Measurements from ENCODE around the gene TSFM. TPM values are rescaled to one million over a fixed set of nuclear protein-coding genes. Genes with fewer than 3 reads are reported as not detected.

Gene TSFM
- total and polyA plus RNA-seq, 2 of the 13 experiments (the other 11 are each of a cell fraction or from before 2014, with no cell fraction given), result 29.8 to 68.3 TPM

GRCh38 chr12:57813971-57814772 lies 31.6 kb downstream of the TSFM start (continued):
- TF ChIP-seq ZBTB33 (CRISPR knock-in tag; IDR thresholded peaks at IDR 0.05), result peak; percentile 8; the same call in 1 of the 2 replicates
- no peak for TF ChIP-seq MLLT10 (CRISPR knock-in tag; IDR thresholded peaks at IDR 0.05)
- peak; percentile 21; the same call in 1 of the 2 replicates for TF ChIP-seq POGZ (CRISPR knock-in tag; IDR thresholded peaks at IDR 0.05)
- TF ChIP-seq ZNF207 (IDR thresholded peaks at IDR 0.05; ENCODE audit: borderline replicate concordance), result no peak
- no peak for TF ChIP-seq ZFP36L2 (CRISPR knock-in tag; IDR thresholded peaks at IDR 0.05)
- TF ChIP-seq MBD4 (IDR thresholded peaks at IDR 0.05; ENCODE audit: borderline replicate concordance, low read length), result no peak
- no peak for TF ChIP-seq CBX1 (IDR thresholded peaks at IDR 0.05; ENCODE audit: low read depth)
- TF ChIP-seq ZBTB37 (CRISPR knock-in tag; IDR thresholded peaks at IDR 0.05), result no peak
- TF ChIP-seq ZNF891 (CRISPR knock-in tag; IDR thresholded peaks at IDR 0.05), result no peak
- no peak for TF ChIP-seq PHF21A (CRISPR knock-in tag; IDR thresholded peaks at IDR 0.05)
- no peak for TF ChIP-seq ZNF354B (CRISPR knock-in tag; IDR thresholded peaks at IDR 0.05)
- TF ChIP-seq ZNF740 (CRISPR knock-in tag; IDR thresholded peaks at IDR 0.05), result no peak
- TF ChIP-seq HHEX (CRISPR knock-in tag; IDR thresholded peaks at IDR 0.05), result no peak
- TF ChIP-seq ZNF24 (IDR thresholded peaks at IDR 0.05), result no peak
- TF ChIP-seq DDIT3 (CRISPR knock-in tag; IDR thresholded peaks at IDR 0.05), result no peak
- no peak for TF ChIP-seq ZNF83 (CRISPR knock-in tag; IDR thresholded peaks at IDR 0.05; ENCODE audit: borderline replicate concordance)
- TF ChIP-seq ZNF619 (CRISPR knock-in tag; IDR thresholded peaks at IDR 0.05), result no peak
- no peak for TF ChIP-seq CREB3 (CRISPR knock-in tag; IDR thresholded peaks at IDR 0.05)
- TF ChIP-seq ZNF253 (CRISPR knock-in tag; IDR thresholded peaks at IDR 0.05; ENCODE audit: borderline replicate concordance), result no peak
- TF ChIP-seq MXD3 (CRISPR knock-in tag; IDR thresholded peaks at IDR 0.05), result no peak
- no peak for TF ChIP-seq CBX2 (IDR thresholded peaks at IDR 0.05; ENCODE audit: low read depth, low read length)
- TF ChIP-seq CBX2 (CRISPR knock-in tag; IDR thresholded peaks at IDR 0.05; ENCODE audit: low read depth), result no peak
- TF ChIP-seq ZNF280D (CRISPR knock-in tag; IDR thresholded peaks at IDR 0.05), result no peak
